Esophagus muscularis mucosa (tissue), 4 donors: Measurements from ENCODE around the gene CPNE5.

Experiments used
- EP300 ChIP-seq: sonication (generic); formaldehyde crosslinking; IDR thresholded peaks from one replicate; pipeline ENCODE4 v1.6.1; 2017; ENCODE audit warnings: antibody characterized with exemption
- POLR2AphosphoS5 ChIP-seq, 2 donors: sonication (generic); formaldehyde crosslinking; IDR thresholded peaks; one replicate each; pipeline ENCODE4 v1.6.1; 2017; ENCODE audit warnings: antibody characterized with exemption in 2 of 2
- TF ChIP-seq, protein P1 (sequence below), 3 experiments: fragments of 200-600 bp in 2 of 3; fragments of 450-650 bp in 1 of 3; sonication (generic) in 2 of 3; IDR thresholded peaks; one replicate each; pipeline ENCODE4 v1.5.1; 2017 to 2019; ENCODE audit warnings: antibody characterized with exemption in 3 of 3, mild to moderate bottlenecking in 2 of 3, moderate library complexity in 1 of 3

DNA sequence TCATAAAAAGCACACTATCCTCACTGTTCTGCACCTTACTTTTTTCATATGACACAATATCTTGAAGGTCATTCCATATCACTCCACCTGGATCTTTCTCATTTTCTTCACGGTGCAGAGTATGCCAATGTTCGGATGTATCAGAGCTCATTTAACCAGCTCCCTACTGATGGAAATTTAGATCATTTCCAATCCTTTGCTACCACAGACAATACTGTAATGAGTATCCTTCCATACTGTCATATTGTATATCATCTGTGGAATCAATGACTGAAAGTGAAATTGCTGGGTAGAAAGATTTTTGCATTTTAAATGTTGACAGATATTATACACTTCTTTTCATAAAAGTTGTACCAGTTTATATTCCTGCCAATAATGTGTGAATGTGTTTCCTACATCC lies 143.8 kb downstream of the CPNE5 start:
- TF ChIP-seq, protein P1, sequence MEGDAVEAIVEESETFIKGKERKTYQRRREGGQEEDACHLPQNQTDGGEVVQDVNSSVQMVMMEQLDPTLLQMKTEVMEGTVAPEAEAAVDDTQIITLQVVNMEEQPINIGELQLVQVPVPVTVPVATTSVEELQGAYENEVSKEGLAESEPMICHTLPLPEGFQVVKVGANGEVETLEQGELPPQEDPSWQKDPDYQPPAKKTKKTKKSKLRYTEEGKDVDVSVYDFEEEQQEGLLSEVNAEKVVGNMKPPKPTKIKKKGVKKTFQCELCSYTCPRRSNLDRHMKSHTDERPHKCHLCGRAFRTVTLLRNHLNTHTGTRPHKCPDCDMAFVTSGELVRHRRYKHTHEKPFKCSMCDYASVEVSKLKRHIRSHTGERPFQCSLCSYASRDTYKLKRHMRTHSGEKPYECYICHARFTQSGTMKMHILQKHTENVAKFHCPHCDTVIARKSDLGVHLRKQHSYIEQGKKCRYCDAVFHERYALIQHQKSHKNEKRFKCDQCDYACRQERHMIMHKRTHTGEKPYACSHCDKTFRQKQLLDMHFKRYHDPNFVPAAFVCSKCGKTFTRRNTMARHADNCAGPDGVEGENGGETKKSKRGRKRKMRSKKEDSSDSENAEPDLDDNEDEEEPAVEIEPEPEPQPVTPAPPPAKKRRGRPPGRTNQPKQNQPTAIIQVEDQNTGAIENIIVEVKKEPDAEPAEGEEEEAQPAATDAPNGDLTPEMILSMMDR (IDR thresholded peaks at IDR 0.05), result no peak
- TF ChIP-seq POLR2AphosphoS5 (IDR thresholded peaks at IDR 0.05) (no peak), EP300 (no peak)
